A549 treated with AZD2906 at 1 μM for 4 hours (cell line): ENCODE data around the gene MAP4K2. TPM values are rescaled to one million over a fixed set of nuclear protein-coding genes. Genes with fewer than 3 reads are reported as not detected.

ENCODE experiments used
- total RNA-seq: library from RNA; stranded (reverse); fragments of 200-300 nt; extraction: Qiagen RNA extraction; gene quantifications from 5 replicates; pipeline ENCODE4 v1.2.3, GENCODE V29; 2022

Gene MAP4K2
- total RNA-seq: 5.3 to 8.8 TPM (median 8.4 TPM) in 5 replicates

DNA sequence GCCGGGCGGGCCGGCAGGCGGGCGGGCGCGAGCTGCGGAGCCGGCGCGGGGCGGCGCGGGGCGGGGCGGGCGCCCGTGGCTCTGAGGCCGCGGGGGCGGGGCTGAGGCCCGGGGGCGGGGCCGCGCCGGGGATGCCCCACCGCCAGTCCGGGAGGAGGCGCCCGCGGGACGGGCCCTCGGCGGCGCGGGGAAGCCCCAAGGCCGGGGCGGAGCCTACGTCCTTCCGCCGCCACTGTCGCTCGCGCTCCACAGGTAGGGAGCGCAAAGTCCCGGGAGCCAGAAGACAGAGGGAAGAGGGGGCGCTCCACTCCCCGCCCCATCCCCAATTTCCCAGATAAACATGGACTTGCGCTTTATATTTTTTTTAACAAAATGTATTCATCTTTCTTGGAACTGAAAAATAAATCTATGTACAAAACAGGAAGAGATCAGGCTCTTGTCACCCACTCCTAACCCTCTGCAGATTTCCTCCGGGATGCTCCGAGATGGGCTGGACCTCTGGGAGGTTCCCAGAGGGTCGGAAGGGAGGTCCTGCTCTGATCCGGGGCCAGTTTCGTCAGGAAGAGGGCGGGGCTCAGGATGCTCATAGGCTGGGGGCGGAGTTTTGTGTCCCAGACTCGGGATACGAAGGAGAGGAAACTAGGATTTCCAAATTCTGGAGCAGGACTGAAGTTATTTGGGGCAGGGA lies at the start of gene MAP4K2:
MAP4K2 (minus strand) TSS at position 57 of the 688 bp plus-strand sequence. CDS start 65 bp downstream, outside the sequence.

DNA sequence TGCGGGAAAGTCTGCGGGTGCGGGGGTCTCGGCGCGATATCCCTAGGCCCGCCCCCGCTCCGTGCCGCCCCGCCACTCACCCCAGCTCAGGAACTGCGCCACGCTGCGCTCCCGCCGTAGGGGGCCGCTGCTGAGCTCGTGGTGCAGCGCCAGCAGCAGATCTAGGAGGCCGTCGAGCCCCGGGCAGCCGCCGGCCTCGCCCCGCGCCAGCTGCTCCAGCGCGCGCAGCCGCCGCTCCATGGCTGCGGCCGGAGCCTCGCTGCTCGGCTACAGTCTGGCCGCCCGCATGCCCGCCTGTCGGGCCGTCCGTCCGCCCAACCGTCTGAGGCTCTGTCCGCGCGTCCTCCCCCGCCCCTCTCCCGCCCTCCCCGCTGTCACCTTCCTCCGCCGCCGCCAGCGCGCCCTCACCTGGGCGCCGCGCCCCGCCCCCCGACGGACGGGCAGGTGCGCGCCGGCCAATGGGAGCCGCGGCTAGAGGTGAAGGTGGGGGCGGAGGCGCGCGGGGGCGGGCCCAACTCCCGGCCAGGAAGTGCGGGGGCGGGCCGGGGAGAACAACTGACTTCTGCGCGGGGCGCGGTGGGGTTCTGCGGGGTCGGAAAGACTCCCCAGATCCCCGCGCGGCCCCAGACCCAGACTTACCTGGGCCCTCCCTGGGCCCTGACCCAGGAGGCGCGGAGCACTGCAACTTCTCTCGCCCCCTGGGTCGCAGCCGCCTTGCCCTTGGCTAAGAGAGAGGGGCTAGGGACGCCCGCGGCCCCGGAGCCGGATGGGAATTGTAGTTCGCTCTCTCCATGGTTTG lies 41.5 kb upstream of the MAP4K2 start, which contains the start of gene CDC42BPG:
CDC42BPG (minus strand) TSS at position 324 of the 799 bp plus-strand sequence; CDS start at position 240, 84 bp downstream.

DNA sequence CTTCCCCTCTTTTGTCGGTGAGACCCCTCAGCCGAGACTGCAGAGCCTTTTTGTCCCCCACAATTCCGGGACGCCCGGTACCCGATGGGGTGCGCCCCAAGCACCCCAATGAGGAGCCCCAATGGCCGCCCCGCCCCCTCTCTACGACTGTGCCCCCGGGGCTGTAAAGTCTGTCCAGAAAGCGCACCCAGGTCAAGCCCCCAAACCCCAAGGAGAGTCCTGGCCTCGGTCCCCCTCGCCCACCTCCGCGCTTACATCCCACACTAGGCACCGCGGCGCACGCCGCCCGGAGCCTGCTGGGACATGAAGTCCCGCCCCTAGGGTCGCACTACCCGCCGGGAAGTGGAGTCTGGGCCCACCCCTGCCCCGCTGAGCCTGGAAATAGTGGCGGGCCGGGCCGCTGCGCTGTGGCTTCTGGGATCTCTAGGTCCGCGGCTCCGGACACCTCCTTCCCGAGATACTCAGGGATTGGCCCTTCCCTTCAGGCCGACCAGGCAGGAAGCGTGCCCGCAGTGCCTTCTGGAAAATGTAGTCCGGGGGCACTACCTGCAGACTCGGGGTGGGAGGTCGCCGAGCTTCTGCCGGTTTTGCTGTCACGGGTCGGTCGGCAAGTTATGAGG lies 7.4 kb upstream of the MAP4K2 start, which contains the start of gene MEN1:
MEN1 (minus strand) TSS at position 281 of the 620 bp plus-strand sequence. CDS start 442 bp downstream, outside the sequence.

DNA sequence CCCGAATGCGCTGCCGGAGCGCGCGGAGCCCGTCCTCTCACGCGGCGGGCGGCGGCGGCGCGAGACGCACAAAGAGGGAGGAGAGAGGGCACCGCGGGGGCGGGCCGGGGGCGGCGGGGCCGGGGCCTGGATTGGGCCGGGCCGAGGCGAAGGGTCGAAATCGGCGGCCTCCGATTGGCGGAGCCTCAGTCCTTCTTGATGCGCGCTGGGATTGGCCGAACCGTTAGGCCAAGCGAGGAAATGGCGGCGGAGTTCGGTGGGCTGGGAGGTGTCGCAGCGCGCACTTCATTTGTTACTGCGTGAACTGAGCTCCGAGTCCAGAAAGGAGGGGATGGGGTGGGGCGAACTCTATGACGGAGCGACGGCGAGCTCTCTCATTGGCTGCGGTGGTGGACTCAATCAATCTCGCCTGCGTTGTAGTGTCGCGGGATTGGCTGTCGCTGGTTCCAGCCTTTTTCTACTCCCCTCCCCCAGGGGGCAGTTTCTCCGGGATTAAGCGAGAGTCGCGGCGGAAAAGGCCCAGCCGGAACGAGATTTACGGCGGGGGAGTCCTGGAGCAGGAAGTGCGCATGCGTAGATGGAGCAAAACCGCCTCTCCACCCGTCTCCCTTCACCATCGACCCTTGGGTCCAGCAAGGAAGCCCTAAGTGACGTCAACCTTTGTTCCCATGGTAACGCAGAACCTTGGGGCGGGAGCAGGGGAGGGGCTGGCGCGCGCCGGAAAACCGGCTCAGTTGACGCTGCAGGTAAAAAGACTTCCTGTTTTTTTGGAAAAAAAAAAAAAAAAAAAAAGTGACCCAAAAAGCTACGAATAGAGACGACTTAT lies 24.3 kb downstream of the MAP4K2 start, which contains the start of gene SF1:
SF1 (minus strand) TSS at position 70 of the 826 bp plus-strand sequence. CDS start 150 bp downstream, outside the sequence.

DNA sequence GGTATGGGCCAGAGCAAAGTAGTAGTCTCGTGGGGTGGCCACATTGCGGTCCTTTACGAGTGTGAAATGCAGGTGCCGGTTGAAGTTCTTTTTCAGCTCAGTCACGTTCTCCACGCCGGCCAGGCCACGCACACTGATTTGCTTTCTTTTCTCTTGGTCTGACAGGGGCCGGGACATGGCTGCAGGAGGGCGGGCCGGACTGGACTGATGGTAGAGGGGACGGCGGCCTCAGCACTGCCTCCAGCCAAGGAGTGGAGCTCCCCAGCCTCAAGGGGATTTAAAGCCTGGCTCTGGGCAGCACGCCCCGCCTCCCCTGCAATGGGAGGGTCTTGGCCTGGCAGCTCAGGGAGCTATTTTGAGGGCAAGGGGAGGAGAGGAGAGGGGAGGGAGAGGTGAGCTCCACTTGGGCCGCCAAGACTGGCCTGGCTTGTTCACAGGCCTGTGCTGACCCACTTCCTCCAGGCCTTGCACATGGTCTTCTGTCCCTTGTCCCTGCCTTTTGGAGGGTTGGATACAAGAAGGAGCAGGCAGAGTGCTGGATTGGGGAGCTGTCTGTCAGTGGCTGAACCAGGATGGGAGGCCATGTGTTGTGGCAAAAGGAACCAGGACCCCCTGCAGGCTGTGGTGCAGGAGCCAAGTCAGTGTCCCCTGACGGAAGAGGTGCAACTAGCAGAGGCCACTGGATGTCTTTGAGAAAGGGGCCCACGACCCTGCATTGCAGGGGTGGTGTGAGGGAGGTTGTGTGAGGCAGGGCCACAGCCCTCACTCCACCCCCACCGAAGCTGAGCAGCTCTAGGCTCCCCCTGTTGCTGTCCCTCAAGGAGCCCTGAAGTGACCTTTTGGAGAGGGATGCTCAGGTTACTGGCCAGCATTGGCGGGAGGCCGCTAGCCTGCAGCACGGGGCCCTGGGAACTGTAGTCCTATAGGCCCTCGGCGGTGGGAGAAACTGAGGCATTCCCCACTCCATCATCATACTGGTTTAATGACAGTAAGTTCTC lies 43.0 kb downstream of the MAP4K2 start, which contains the start of gene PYGM:
PYGM (minus strand) TSS at position 253 of the 998 bp plus-strand sequence; CDS start at position 177, 76 bp downstream.

DNA sequence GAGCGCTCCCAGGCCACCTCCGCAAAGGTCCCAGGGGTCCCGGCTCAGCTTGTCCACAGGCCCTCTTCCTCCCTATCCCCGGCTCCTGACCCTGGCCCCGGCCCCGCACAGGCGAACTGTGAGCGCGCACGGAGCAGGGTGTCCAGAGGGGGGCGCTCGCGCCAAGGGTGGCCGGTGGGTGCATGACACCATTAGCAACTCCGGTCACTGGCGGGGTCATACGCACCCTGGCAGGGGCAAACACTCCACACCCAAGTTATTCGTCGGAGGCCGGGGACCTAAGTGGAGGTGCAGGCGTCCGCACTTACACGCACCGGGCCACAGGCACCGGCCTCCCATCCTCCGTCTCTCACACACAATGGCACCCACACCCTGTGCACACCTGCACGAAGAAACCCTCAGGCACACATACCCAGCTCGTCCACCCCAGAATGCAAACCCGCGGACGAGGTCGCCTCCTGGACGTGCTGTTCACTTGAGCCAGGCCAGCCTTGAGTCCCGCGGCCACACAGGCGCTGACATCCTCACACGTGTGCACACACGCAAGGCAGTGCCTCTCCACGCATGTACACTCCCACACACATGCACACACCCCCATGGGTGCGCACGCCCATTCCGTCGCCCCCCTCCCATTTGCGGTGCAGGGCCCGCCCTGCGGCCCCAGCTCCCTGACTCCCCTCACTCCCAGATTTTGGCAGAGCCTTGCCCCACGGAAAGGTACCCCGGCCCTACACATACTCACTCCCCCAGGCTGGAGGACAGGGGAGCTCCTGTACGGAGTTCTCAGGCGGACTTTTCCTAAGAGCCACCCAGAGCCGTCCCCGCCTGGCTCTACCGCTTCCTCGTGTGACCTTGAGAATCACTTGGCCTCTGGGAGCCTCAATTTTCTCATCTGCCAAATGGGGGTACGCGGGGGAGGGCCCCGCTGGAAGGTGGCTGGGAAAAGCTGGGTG lies 59.1 kb downstream of the MAP4K2 start, which contains the start of gene RASGRP2:
RASGRP2 (minus strand) TSS at position 552 of the 953 bp plus-strand sequence. CDS start 1,276 bp downstream, outside the sequence.

Other genes starting within 250 kb of the MAP4K2 start
- gene SLC22A11, start 247.3 kb downstream of the MAP4K2 start, total RNA-seq: 0.09 to 0.10 TPM in 2 of 5 replicates, not detected in the others
- not detected in 5 replicates for gene SLC22A12, start 212.0 kb downstream of the MAP4K2 start, total RNA-seq
- 0.15 to 0.28 TPM (median 0.24 TPM) in 5 replicates for gene NRXN2, start 80.0 kb downstream of the MAP4K2 start, total RNA-seq
- 0.94 to 2.3 TPM (median 2.0 TPM) in 5 replicates for gene RASGRP2, start 59.1 kb downstream of the MAP4K2 start, total RNA-seq
- gene PYGM, start 43.2 kb downstream of the MAP4K2 start, total RNA-seq: 0.23 to 0.52 TPM (median 0.27 TPM) in 5 replicates
- 146 to 212 TPM (median 156 TPM) in 5 replicates for gene SF1, start 24.7 kb downstream of the MAP4K2 start, total RNA-seq
- gene MEN1, start 7.3 kb upstream of the MAP4K2 start, total RNA-seq: 28.8 to 40.9 TPM (median 38.1 TPM) in 5 replicates
- 1.3 to 1.8 TPM (median 1.5 TPM) in 5 replicates for gene CDC42BPG, start 41.4 kb upstream of the MAP4K2 start, total RNA-seq
- 94.8 to 121 TPM (median 111 TPM) in 5 replicates for gene EHD1, start 75.4 kb upstream of the MAP4K2 start, total RNA-seq
- 13.7 to 22.4 TPM (median 20.9 TPM) in 5 replicates for gene ATG2A, start 114.0 kb upstream of the MAP4K2 start, total RNA-seq
- gene PPP2R5B, start 121.5 kb upstream of the MAP4K2 start, total RNA-seq: 3.4 to 5.3 TPM (median 4.5 TPM) in 5 replicates
- not detected in 5 replicates for gene GPHA2, start 132.7 kb upstream of the MAP4K2 start, total RNA-seq
- gene MAJIN, start 168.9 kb upstream of the MAP4K2 start, total RNA-seq: not detected in 5 replicates
- 0.58 to 0.79 TPM (median 0.63 TPM) in 5 replicates for gene BATF2, start 193.8 kb upstream of the MAP4K2 start, total RNA-seq
- gene ARL2, start 210.9 kb upstream of the MAP4K2 start, total RNA-seq: 162 to 198 TPM (median 189 TPM) in 5 replicates
- 20.8 to 25.4 TPM (median 23.6 TPM) in 5 replicates for gene SNX15, start 224.2 kb upstream of the MAP4K2 start, total RNA-seq
- 35.4 to 58.5 TPM (median 57.6 TPM) in 5 replicates for gene SAC3D1, start 238.0 kb upstream of the MAP4K2 start, total RNA-seq